PC-9 (cell line): ENCODE measurements around the gene CDPF1. TPM values are rescaled to one million over a fixed set of nuclear protein-coding genes. Genes with fewer than 3 reads are reported as not detected.
"Not testable (repeated sequence)": the region's sequence is repeated elsewhere in the genome, so short reads cannot be mapped to it uniquely, and the experiment has no call there.

Experiments
- BruUV-seq: library from RNA; stranded (reverse); fragments of 400-500 nt; replicated peaks from 2 replicates; lab custom pipeline; 2021; lab: Mats Ljungman, UMichigan
- CTCF ChIA-PET: fragments of 300-600 bp; sonication (Branson Sonifier 250); formaldehyde crosslinking; loops from one replicate; lab custom pipeline; 2022; ENCODE audit warnings: antibody characterized with exemption; lab: Charles Lee
- POLR2A ChIA-PET: fragments of 300-600 bp; sonication (Branson Sonifier 250); formaldehyde crosslinking; loops from one replicate; lab custom pipeline; 2022; ENCODE audit warnings: antibody characterized with exemption; ENCODE audit not compliant: unreplicated experiment; lab: Charles Lee
- DNase-seq, 2 experiments: peaks; one replicate each; pipeline versions ENCODE4 v3.0.0 to v3.0.0-alpha.2; 2015 to 2022; ENCODE audit warnings: mixed read lengths in 1 of 2
- H2AFZ ChIP-seq: fragments of 200-600 bp; sonication (generic); 2 replicates; pipeline ENCODE4 v1.8.1; 2017; ENCODE audit warnings: antibody characterized with exemption
- H3F3A ChIP-seq: fragments of 200-600 bp; sonication (generic); 2 replicates; pipeline ENCODE4 v1.8.1; 2017; ENCODE audit warnings: antibody characterized with exemption, mild to moderate bottlenecking, low read depth; ENCODE audit not compliant: insufficient read depth
- H3K27ac ChIP-seq: fragments of 200-600 bp; sonication (generic); 2 replicates; pipeline ENCODE4 v1.6.1; 2016; ENCODE audit warnings: mixed run types
- H3K27me3 ChIP-seq: fragments of 200-600 bp; sonication (generic); 2 replicates; pipeline ENCODE4 v1.6.1; 2016; ENCODE audit warnings: low read depth, mixed run types; ENCODE audit not compliant: insufficient read depth
- H3K36me3 ChIP-seq: fragments of 200-600 bp; sonication (generic); 2 replicates; pipeline ENCODE4 v1.6.1; 2016; ENCODE audit warnings: low read depth, mixed run types
- H3K4me1 ChIP-seq: fragments of 200-600 bp; sonication (generic); replicated peaks from 2 replicates; pipeline ENCODE4 v1.6.1; 2016; ENCODE audit warnings: mixed run types; ENCODE audit not compliant: insufficient read depth
- H3K4me2 ChIP-seq: fragments of 200-600 bp; sonication (generic); 2 replicates; pipeline ENCODE4 v1.6.1; 2017; ENCODE audit warnings: mixed run types
- H3K4me3 ChIP-seq: fragments of 200-600 bp; sonication (generic); 2 replicates; pipeline ENCODE4 v1.6.1; 2016; ENCODE audit warnings: mixed run types
- H3K79me2 ChIP-seq: fragments of 200-600 bp; sonication (generic); 2 replicates; pipeline ENCODE4 v1.6.1; 2017; ENCODE audit warnings: low read depth, mixed run types
- H3K9me2 ChIP-seq: fragments of 200-600 bp; sonication (generic); 2 replicates; pipeline ENCODE4 v1.8.1; 2017; ENCODE audit warnings: mild to moderate bottlenecking; ENCODE audit not compliant: insufficient read depth
- H3K9me3 ChIP-seq: fragments of 200-600 bp; sonication (generic); 2 replicates; pipeline ENCODE4 v1.8.1; 2016; ENCODE audit warnings: low read depth; ENCODE audit not compliant: insufficient read depth
- H4K20me1 ChIP-seq: fragments of 200-600 bp; sonication (generic); 2 replicates; pipeline ENCODE4 v1.8.1; 2017; ENCODE audit not compliant: insufficient read depth
- CTCF ChIP-seq: fragments of 200-600 bp; sonication (generic); conservative IDR thresholded peaks from 2 replicates; pipeline ENCODE4 v1.6.1; 2017; ENCODE audit warnings: mixed run types, antibody characterized with exemption, mild to moderate bottlenecking, moderate library complexity
- EZH2 ChIP-seq: fragments of 200-600 bp; sonication (generic); IDR thresholded peaks from 2 replicates; pipeline ENCODE4 v1.8.0; 2017; ENCODE audit warnings: antibody characterized with exemption, low read depth
- intact Hi-C: fragments of 100-400 bp; cut with micrococcal nuclease; formaldehyde crosslinking; loops from one replicate; pipeline ENCODE4 v1.10.0; 2022; ENCODE audit not compliant: unreplicated experiment
- total RNA-seq: library from RNA; stranded (reverse); gene quantifications from 2 replicates; pipeline ENCODE4 v1.2.3, GENCODE V29; 2021

Gene CDPF1
- total RNA-seq, 1 experiment from 2014 or later, result 16.0 TPM

GRCh38 chr22:46203601-46203980 lies 46.5 kb downstream of the CDPF1 start:
- H3F3A ChIP-seq, result 0 out of 2 replicates have a peak, but pooled peaks cover 4% of the 10 kb centered on the region
- H4K20me1 ChIP-seq, result no peaks in the 10 kb centered on the region
- no peaks in the 10 kb centered on the region for H3K27me3 ChIP-seq
- no peak for DNase-seq
- CTCF ChIA-PET, result no interaction called here
- no peak overlapping the region for H2AFZ ChIP-seq
- H3K79me2 ChIP-seq, result no peaks in the 10 kb centered on the region
- intact Hi-C loops, result no loop called here
- BruUV-seq, result no TSS peak
- peaks cover 6% of the 10 kb centered on the region for H3K36me3 ChIP-seq
- no peak overlapping the region for H3K27ac ChIP-seq
- no peak overlapping the region for H3K4me3 ChIP-seq
- H3K4me2 ChIP-seq, result no peak overlapping the region
- no peaks in the 10 kb centered on the region for H3K4me1 ChIP-seq
- 0 out of 2 replicates have a peak, but pooled peaks cover 1% of the 10 kb centered on the region for H3K9me3 ChIP-seq
- POLR2A ChIA-PET, result no interaction called here
- H3K9me2 ChIP-seq, result no peaks in the 10 kb centered on the region
- no peak for TF ChIP-seq CTCF
- TF ChIP-seq EZH2, result no peak

GRCh38 chr22:46202897-46203600 lies 47.0 kb downstream of the CDPF1 start:
- TF ChIP-seq EZH2, result no peak
- intact Hi-C loops, result no loop called here
- H3K9me3 ChIP-seq, result no peaks in the 10 kb centered on the region
- no peaks in the 10 kb centered on the region for H3K79me2 ChIP-seq
- H3K27ac ChIP-seq, result no peak overlapping the region
- ChIA-PET CTCF (no interaction called here), POLR2A (no interaction called here)
- BruUV-seq, result no TSS peak
- DNase-seq, result no peak
- H2AFZ ChIP-seq, result no peak overlapping the region
- H3K36me3 ChIP-seq, result peaks cover 4% of the 10 kb centered on the region
- H4K20me1 ChIP-seq, result no peaks in the 10 kb centered on the region
- no peaks in the 10 kb centered on the region for H3K9me2 ChIP-seq
- H3K27me3 ChIP-seq, result no peaks in the 10 kb centered on the region
- H3F3A ChIP-seq, result 0 out of 2 replicates have a peak, but pooled peaks cover 4% of the 10 kb centered on the region
- no peak overlapping the region for H3K4me3 ChIP-seq
- H3K4me1 ChIP-seq, result no peaks in the 10 kb centered on the region
- H3K4me2 ChIP-seq, result no peak overlapping the region

- Histone ChIP-seq H3K27me3 (no peaks in the 10 kb centered on the region), H3F3A (0 out of 2 replicates have a peak, but pooled peaks cover 4% of the 10 kb centered on the region), H3K9me3 (no peaks in the 10 kb centered on the region), H4K20me1 (no peaks in the 10 kb centered on the region), H3K4me2 (no peak overlapping the region), H3K4me3 (no peak overlapping the region), H3K27ac (no peak overlapping the region), H3K9me2 (no peaks in the 10 kb centered on the region), H3K79me2 (no peaks in the 10 kb centered on the region), H2AFZ (no peak overlapping the region), H3K36me3 (peaks cover 4% of the 10 kb centered on the region), H3K4me1 (no peaks in the 10 kb centered on the region)
- BruUV-seq, result no TSS peak
- no peak for TF ChIP-seq CTCF
- no peak for TF ChIP-seq EZH2
- intact Hi-C loops, result no loop called here
- CTCF ChIA-PET, result no interaction called here
- DNase-seq, result no peak
- POLR2A ChIA-PET, result no interaction called here
Measured at GRCh38 chr22:46201059-46201757, 48.9 kb downstream of the CDPF1 start.

- H3K9me3 ChIP-seq, H3K27ac ChIP-seq, CTCF ChIA-PET, H3K27me3 ChIP-seq, H3K79me2 ChIP-seq, H3K9me2 ChIP-seq, DNase-seq, H3F3A ChIP-seq, H3K4me2 ChIP-seq, H3K4me3 ChIP-seq, BruUV-seq, H2AFZ ChIP-seq, H3K36me3 ChIP-seq, H3K4me1 ChIP-seq, H4K20me1 ChIP-seq, intact Hi-C loops: not testable (repeated sequence)
- POLR2A ChIA-PET, result interaction anchor here (0.7 kb wide), 1 partner anchor 13 kb away, joined by 7 read pairs; no protein-coding TSS in a partner anchor
Measured at GRCh38 chr22:46198806-46199205, 51.3 kb downstream of the CDPF1 start.
